DND-41 (cell line): ENCODE data around the gene GRHL3.

Experiments
- ATAC-seq: fragments of 200-7000 bp; cut with Tn5 transposase; 3 replicates; pipeline ENCODE4 v1.9.1; 2021; ENCODE audit warnings: low read depth; ENCODE audit not compliant: insufficient read depth
- DNase-seq: peaks from one replicate; pipeline ENCODE4 v3.0.0-alpha.2; 2020
- H2AFZ ChIP-seq: 2 replicates; pipeline ENCODE4 v1.6.0; 2012; ENCODE audit warnings: low read depth, low read length
- H3K27ac ChIP-seq: 2 replicates; pipeline ENCODE4 v1.5.1; 2012; ENCODE audit warnings: low read length, inconsistent platforms
- H3K27me3 ChIP-seq: fragments of 200-600 bp; sonication (generic); 2 replicates; pipeline ENCODE4 v1.6.0; 2012; ENCODE audit warnings: low read length, mild to moderate bottlenecking, inconsistent platforms; ENCODE audit not compliant: insufficient read depth, poor library complexity
- H3K36me3 ChIP-seq: 2 replicates; pipeline ENCODE4 v1.5.1; 2012; ENCODE audit warnings: low read length, inconsistent platforms; ENCODE audit not compliant: insufficient read depth
- H3K4me1 ChIP-seq: 2 replicates; pipeline ENCODE4 v1.5.1; 2012; ENCODE audit warnings: mild to moderate bottlenecking, low read length; ENCODE audit not compliant: insufficient read depth
- H3K4me2 ChIP-seq: 2 replicates; pipeline ENCODE4 v1.6.0; 2012; ENCODE audit warnings: mild to moderate bottlenecking, moderate library complexity, low read length, inconsistent platforms; ENCODE audit not compliant: insufficient read depth
- H3K4me3 ChIP-seq, 2 experiments: fragments of 200-600 bp in 1 of 2; shearing (Covaris generic) in 1 of 2; 2 replicates each; pipeline ENCODE4 v1.5.1; 2012 to 2016; ENCODE audit warnings: inconsistent platforms in 2 of 2, low read length in 2 of 2, mild to moderate bottlenecking in 2 of 2, low read depth in 1 of 2, moderate library complexity in 1 of 2
- H3K79me2 ChIP-seq: 2 replicates; pipeline ENCODE4 v1.6.0; 2012; ENCODE audit warnings: low read length, inconsistent platforms; ENCODE audit not compliant: insufficient read depth
- H3K9ac ChIP-seq: 2 replicates; pipeline ENCODE4 v1.6.0; 2012; ENCODE audit warnings: low read depth, mild to moderate bottlenecking, inconsistent platforms, low read length, moderate library complexity
- H3K9me3 ChIP-seq: 2 replicates; pipeline ENCODE4 v1.5.1; 2012; ENCODE audit warnings: low read length, moderate library complexity, mild to moderate bottlenecking, inconsistent platforms; ENCODE audit not compliant: insufficient read depth, severe bottlenecking
- H4K20me1 ChIP-seq: 2 replicates; pipeline ENCODE4 v1.6.0; 2012; ENCODE audit warnings: low read length; ENCODE audit not compliant: insufficient read depth
- CTCF ChIP-seq: IDR thresholded peaks from 2 replicates; pipeline ENCODE4 v1.5.1; 2012; ENCODE audit warnings: borderline replicate concordance, low read length, moderate library complexity, mild to moderate bottlenecking; ENCODE audit not compliant: poor library complexity, severe bottlenecking; ENCODE audit errors: extremely low read depth
- EZH2 ChIP-seq: IDR thresholded peaks from 3 replicates; pipeline ENCODE4 v1.6.1; 2012; ENCODE audit warnings: borderline replicate concordance, low read depth, mild to moderate bottlenecking, moderate library complexity, low read length, inconsistent platforms; ENCODE audit not compliant: severe bottlenecking

The GRHL3 gene

GRCh38 chr1:24295535-24295934 is 23.6 kb upstream of the GRHL3 start:
- Histone ChIP-seq H3K9ac (no peak overlapping the region), H3K79me2 (no peaks in the 10 kb centered on the region), H3K27ac (no peak overlapping the region), H3K4me1 (no peaks in the 10 kb centered on the region), H3K27me3 (peaks cover 31% of the 10 kb centered on the region), H2AFZ (no peak overlapping the region), H3K4me3 (no peak overlapping the region), H4K20me1 (no peaks in the 10 kb centered on the region; the same call in 1 of the 2 replicates), H3K9me3 (no peaks in the 10 kb centered on the region), H3K36me3 (no peaks in the 10 kb centered on the region), H3K4me2 (no peak overlapping the region)
- DNase-seq (no peak), ATAC-seq (no peak)
- TF ChIP-seq EZH2, result no peak
- TF ChIP-seq CTCF, result no peak

GRCh38 chr1:24297187-24297851 is 21.8 kb upstream of the GRHL3 start:
- H3K9ac ChIP-seq, result no peak overlapping the region
- no peaks in the 10 kb centered on the region for H3K9me3 ChIP-seq
- H3K79me2 ChIP-seq, result no peaks in the 10 kb centered on the region
- no peaks in the 10 kb centered on the region for H3K36me3 ChIP-seq
- peaks cover 38% of the 10 kb centered on the region for H3K27me3 ChIP-seq
- H3K4me3 ChIP-seq, result no peak overlapping the region
- DNase-seq (no peak), ATAC-seq (no peak)
- H2AFZ ChIP-seq, result no peak overlapping the region
- H4K20me1 ChIP-seq, result no peaks in the 10 kb centered on the region; the same call in 1 of the 2 replicates
- H3K4me2 ChIP-seq, result no peak overlapping the region
- H3K27ac ChIP-seq, result no peak overlapping the region
- TF ChIP-seq CTCF, result no peak
- no peak for TF ChIP-seq EZH2
- no peaks in the 10 kb centered on the region for H3K4me1 ChIP-seq

GRCh38 chr1:24297852-24298232 is 21.3 kb upstream of the GRHL3 start:
- Histone ChIP-seq H3K4me1 (no peaks in the 10 kb centered on the region), H3K4me2 (no peak overlapping the region), H3K27ac (no peak overlapping the region), H4K20me1 (no peaks in the 10 kb centered on the region; the same call in 1 of the 2 replicates), H3K9me3 (no peaks in the 10 kb centered on the region), H3K27me3 (peaks cover 38% of the 10 kb centered on the region), H2AFZ (no peak overlapping the region), H3K9ac (no peak overlapping the region), H3K4me3 (no peak overlapping the region), H3K79me2 (no peaks in the 10 kb centered on the region), H3K36me3 (no peaks in the 10 kb centered on the region)
- DNase-seq (no peak), ATAC-seq (no peak)
- TF ChIP-seq EZH2 (no peak), CTCF (no peak)

GRCh38 chr1:24298606-24299005 is 20.6 kb upstream of the GRHL3 start:
- H2AFZ ChIP-seq, result no peak overlapping the region
- H3K4me1 ChIP-seq, result no peaks in the 10 kb centered on the region
- no peaks in the 10 kb centered on the region for H3K79me2 ChIP-seq
- no peak for TF ChIP-seq EZH2
- TF ChIP-seq CTCF, result no peak
- no peak overlapping the region for H3K27ac ChIP-seq
- no peaks in the 10 kb centered on the region for H3K36me3 ChIP-seq
- H4K20me1 ChIP-seq, result no peaks in the 10 kb centered on the region; the same call in 1 of the 2 replicates
- H3K9ac ChIP-seq, result no peak overlapping the region
- DNase-seq, result no peak
- no peak for ATAC-seq
- no peak overlapping the region for H3K4me2 ChIP-seq
- H3K4me3 ChIP-seq, result no peak overlapping the region
- H3K9me3 ChIP-seq, result no peaks in the 10 kb centered on the region
- peaks cover 39% of the 10 kb centered on the region for H3K27me3 ChIP-seq
